Suprapubic skin (tissue), 4 donors: ENCODE results near the gene AATF.

ENCODE experiments used
- CTCF ChIP-seq, 2 donors: fragments of 200-600 bp in 1 of 2; fragments of 450-650 bp in 1 of 2; sonication (generic) in 1 of 2; IDR thresholded peaks; one replicate each; pipeline ENCODE4 v1.5.1; 2016 to 2019; ENCODE audit warnings: antibody characterized with exemption in 2 of 2, mild to moderate bottlenecking in 1 of 2, moderate library complexity in 1 of 2
- EP300 ChIP-seq: sonication (generic); formaldehyde crosslinking; IDR thresholded peaks from one replicate; pipeline ENCODE4 v1.6.1; 2017; ENCODE audit warnings: antibody characterized with exemption
- POLR2AphosphoS5 ChIP-seq, 3 donors: sonication (generic); formaldehyde crosslinking; IDR thresholded peaks; one replicate each; pipeline ENCODE4 v1.6.1; 2017; ENCODE audit warnings: antibody characterized with exemption in 3 of 3

DNA sequence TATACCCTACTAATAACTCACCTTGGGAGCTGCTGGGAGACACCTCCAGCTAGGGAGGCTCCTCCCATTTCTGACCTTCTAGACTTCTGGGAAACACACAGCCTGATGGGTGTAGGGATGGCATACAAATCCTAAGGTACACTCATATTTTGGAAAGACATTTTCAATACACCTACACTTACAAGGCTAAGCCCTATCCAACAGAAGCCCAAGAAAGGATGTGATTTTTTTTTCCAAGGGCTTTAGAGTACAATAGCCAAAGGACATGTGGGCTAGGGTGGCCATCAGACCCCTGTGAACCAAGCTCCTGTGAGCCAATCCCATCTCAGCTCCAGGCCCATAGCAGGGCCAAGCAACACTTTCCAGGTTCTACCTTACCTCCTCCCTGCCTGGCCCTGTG is 143.9 kb downstream of the AATF start:
- no peak for TF ChIP-seq CTCF (IDR thresholded peaks at IDR 0.05)
- TF ChIP-seq EP300 = no peak
- TF ChIP-seq POLR2AphosphoS5 (IDR thresholded peaks at IDR 0.05) = no peak
